ENCODE results near the gene MORN1.

The MORN1 gene

DNA sequence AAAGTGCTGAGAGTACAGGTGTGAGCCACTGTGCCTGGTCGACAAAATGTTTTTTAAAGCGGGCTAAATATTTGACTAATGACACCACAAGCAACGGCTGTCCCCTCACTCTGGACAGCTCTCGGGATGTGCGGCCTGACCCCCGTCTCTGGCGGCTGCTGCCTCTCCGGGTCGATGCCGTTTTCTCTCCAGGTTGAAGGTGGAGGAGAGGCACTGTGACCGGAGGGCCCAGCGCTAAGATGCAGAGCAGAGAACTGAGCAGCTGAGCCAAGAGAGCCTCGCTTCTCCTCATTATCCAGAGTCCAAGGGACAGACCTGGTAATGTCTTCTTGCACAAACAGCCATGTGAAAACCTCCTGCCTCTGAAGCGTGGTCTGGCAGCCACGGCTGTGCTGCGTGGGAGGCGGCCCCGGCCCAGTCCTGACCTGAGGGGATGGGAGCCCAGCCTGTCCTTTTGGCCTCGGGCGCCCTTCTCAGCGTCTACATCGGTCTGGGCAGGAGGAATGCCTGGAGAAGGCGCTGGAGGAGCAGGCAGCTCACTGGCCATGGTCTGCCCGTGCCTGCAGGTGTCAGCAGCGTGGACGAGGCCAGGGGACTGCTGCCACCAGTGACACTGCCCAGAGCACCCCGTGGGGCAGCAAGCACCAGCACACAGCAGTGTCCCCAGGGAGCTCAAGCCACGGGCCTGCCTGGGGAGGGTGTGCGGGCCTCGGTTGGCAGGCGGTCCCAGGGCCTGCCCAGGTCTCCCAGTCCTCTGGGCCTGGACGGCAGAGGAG lies 10.3 kb downstream of the MORN1 start:
- DNase-seq (no peak), ATAC-seq (no peak)
- Mint-ChIP-seq H3K36me3 (ENCODE audit: low read depth) (no peaks in the 10 kb centered on the region), H3K4me1 (no peaks in the 10 kb centered on the region), H3K27me3 (no peaks in the 10 kb centered on the region), H3K27ac (no peak overlapping the region), H3K4me3 (no peak overlapping the region), H3K9me3 (no peaks in the 10 kb centered on the region)

DNA sequence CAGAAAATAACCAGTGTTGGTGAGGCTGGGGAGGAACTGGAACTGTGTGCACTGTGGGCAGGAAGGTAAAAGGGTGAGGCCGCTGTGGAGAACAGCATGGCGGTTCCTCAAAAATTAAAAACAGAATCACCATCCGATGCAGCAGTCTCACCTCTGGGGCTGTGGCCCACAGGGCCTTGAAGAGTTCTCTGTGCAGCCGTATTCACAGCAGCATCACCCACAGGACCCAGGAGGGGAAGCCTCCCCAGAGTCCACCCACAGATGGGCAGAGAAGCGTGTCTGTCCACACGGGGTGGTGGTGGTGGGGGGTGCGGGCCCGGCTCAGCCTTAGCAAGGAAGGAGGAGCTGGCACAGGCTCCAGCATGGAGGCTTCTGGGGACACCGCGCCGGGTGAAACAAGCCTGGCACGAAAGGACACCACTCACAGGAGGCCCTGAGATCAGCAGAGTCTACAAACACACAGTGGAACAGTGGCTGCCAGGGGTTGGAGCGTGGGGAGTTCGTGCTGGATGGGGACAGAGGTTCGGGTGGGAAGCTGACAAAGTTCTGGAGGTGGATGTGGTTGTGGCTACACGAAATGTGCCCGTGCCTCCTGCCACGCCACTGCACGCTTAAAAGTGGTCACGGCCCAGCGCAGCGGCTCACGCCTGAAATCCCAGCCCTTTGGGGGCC lies 11.5 kb downstream of the MORN1 start:
- ATAC-seq: no peak
- Mint-ChIP-seq H3K36me3 (ENCODE audit: low read depth) (no peaks in the 10 kb centered on the region), H3K9me3 (no peaks in the 10 kb centered on the region), H3K4me3 (no peak overlapping the region), H3K27ac (no peak overlapping the region), H3K27me3 (no peaks in the 10 kb centered on the region), H3K4me1 (no peaks in the 10 kb centered on the region)
- no peak for DNase-seq

DNA sequence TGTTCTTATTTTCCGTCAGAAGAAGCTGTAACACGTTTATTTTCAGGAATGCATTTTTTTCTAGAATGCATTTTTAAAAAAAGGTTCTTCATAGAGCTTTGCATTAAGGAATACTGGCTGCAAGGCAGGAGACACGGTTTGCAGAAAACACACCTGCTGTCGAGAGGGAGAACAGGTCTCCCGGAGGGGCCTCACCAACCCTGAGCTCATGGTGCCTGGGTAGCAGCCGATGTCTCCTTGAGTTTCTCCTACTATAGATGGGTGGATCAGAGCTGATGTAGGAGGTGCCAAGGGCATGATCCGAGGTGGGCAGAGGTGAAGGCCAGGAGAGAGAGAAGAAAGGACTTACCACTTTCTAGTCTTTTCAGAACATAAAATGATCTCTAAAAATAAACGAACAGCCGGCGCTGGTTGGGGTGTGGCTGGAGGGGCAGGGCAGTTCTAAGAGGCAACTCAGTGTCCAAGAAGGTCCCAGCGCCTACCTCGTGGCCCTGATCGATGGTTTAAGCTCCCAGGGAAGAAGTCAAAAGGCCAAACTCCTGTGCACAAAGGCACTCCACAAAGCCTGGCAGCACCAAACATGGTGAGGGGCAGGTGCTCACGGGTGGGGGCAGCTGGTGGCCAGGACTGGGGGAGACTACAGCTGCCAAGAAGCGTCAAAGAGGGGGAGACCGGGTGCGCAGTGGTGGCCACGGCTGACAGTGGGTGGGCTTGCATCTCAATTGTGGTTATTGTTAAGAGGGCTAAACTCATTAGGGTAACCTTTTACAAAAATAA lies 12.2 kb downstream of the MORN1 start:
- no peak for DNase-seq
- ATAC-seq: no peak
- H3K36me3 Mint-ChIP-seq (ENCODE audit: low read depth): no peaks in the 10 kb centered on the region
- no peaks in the 10 kb centered on the region for H3K9me3 Mint-ChIP-seq
- H3K27ac Mint-ChIP-seq: no peak overlapping the region
- no peak overlapping the region for H3K4me3 Mint-ChIP-seq
- no peaks in the 10 kb centered on the region for H3K27me3 Mint-ChIP-seq
- H3K4me1 Mint-ChIP-seq: no peaks in the 10 kb centered on the region

- H3K27me3 Mint-ChIP-seq: no peaks in the 10 kb centered on the region
- DNase-seq: no peak
- H3K36me3 Mint-ChIP-seq (ENCODE audit: low read depth): no peaks in the 10 kb centered on the region
- H3K9me3 Mint-ChIP-seq: no peaks in the 10 kb centered on the region
- ATAC-seq: no peak
- no peak overlapping the region for H3K4me3 Mint-ChIP-seq
- H3K27ac Mint-ChIP-seq: no peak overlapping the region
- H3K4me1 Mint-ChIP-seq: no peaks in the 10 kb centered on the region
These were observed 12.9 kb downstream of the MORN1 start for GRCh38 chr1:2378441-2378851.

- Mint-ChIP-seq H3K4me3 (no peak overlapping the region), H3K27ac (no peak overlapping the region), H3K36me3 (ENCODE audit: low read depth) (no peaks in the 10 kb centered on the region), H3K4me1 (no peaks in the 10 kb centered on the region), H3K9me3 (no peaks in the 10 kb centered on the region), H3K27me3 (no peaks in the 10 kb centered on the region)
- no peak for ATAC-seq
- DNase-seq: no peak
These were observed 13.5 kb downstream of the MORN1 start for GRCh38 chr1:2377751-2378440.

GRCh38 chr1:2376931-2377672 lies 14.3 kb downstream of the MORN1 start:
- H3K36me3 Mint-ChIP-seq (ENCODE audit: low read depth): no peaks in the 10 kb centered on the region
- no peaks in the 10 kb centered on the region for H3K4me1 Mint-ChIP-seq
- DNase-seq (no peak), ATAC-seq (no peak)
- no peak overlapping the region for H3K27ac Mint-ChIP-seq
- no peaks in the 10 kb centered on the region for H3K27me3 Mint-ChIP-seq
- H3K4me3 Mint-ChIP-seq: no peak overlapping the region
- H3K9me3 Mint-ChIP-seq: no peaks in the 10 kb centered on the region

DNA sequence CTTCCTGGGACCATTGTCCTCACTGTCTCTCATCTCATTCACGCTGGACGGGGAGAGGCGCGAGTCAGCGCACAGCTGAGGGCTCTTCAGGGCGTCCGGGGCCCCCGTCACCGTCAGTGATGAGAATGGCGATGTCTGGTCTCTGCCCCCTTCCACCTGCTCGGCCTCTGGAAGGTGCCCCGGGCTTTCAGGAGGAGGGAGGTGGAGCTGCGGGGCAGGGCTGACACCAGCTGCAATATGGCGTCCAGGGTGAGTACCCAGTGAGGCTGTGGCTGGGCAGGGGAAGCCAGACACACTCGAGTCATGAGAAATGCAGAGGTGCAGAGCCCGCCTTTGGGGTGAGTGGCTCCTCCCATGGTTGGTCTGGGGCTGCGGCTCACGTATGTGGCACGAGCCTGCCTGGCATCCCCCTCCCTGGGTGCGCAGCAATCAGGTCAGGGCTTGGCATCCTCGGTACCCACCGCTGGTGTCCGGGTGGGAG lies 15.1 kb downstream of the MORN1 start:
- no peak overlapping the region for H3K4me3 Mint-ChIP-seq
- DNase-seq: no peak

DNA sequence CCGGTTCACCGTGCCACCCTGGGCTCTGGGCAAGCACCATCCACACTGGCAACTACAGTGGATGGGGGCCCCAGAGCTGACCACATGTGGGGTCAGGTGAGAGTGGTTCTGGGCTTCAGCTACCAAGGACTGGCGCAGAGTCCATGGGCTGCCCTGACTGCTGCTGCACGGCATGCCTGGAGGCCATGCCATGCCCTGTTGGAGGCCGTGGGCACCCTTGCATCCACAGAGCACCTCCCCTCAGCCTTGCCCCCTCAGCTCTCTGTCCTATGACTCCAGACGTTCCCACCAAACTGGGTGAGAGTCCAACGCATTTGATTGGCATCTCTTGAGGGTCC lies 15.5 kb downstream of the MORN1 start:
- Mint-ChIP-seq H3K36me3 (ENCODE audit: low read depth) (no peaks in the 10 kb centered on the region), H3K4me1 (no peaks in the 10 kb centered on the region), H3K27ac (no peak overlapping the region), H3K4me3 (no peak overlapping the region), H3K9me3 (no peaks in the 10 kb centered on the region), H3K27me3 (no peaks in the 10 kb centered on the region)
- no peak for DNase-seq
- no peak for ATAC-seq

More for the DNA sequence above, 15.1 kb downstream of the MORN1 start:
- no peaks in the 10 kb centered on the region for H3K36me3 Mint-ChIP-seq (ENCODE audit: low read depth)
- no peaks in the 10 kb centered on the region for H3K27me3 Mint-ChIP-seq
- H3K27ac Mint-ChIP-seq: no peak overlapping the region
- H3K4me1 Mint-ChIP-seq: no peaks in the 10 kb centered on the region
- no peak for ATAC-seq
- H3K9me3 Mint-ChIP-seq: no peaks in the 10 kb centered on the region

- Mint-ChIP-seq H3K4me1 (no peaks in the 10 kb centered on the region), H3K9me3 (no peaks in the 10 kb centered on the region), H3K27me3 (no peaks in the 10 kb centered on the region), H3K36me3 (ENCODE audit: low read depth) (no peaks in the 10 kb centered on the region), H3K4me3 (no peak overlapping the region), H3K27ac (no peak overlapping the region)
- DNase-seq (no peak), ATAC-seq (no peak)
These were observed 16.0 kb downstream of the MORN1 start for GRCh38 chr1:2375246-2375922.

DNA sequence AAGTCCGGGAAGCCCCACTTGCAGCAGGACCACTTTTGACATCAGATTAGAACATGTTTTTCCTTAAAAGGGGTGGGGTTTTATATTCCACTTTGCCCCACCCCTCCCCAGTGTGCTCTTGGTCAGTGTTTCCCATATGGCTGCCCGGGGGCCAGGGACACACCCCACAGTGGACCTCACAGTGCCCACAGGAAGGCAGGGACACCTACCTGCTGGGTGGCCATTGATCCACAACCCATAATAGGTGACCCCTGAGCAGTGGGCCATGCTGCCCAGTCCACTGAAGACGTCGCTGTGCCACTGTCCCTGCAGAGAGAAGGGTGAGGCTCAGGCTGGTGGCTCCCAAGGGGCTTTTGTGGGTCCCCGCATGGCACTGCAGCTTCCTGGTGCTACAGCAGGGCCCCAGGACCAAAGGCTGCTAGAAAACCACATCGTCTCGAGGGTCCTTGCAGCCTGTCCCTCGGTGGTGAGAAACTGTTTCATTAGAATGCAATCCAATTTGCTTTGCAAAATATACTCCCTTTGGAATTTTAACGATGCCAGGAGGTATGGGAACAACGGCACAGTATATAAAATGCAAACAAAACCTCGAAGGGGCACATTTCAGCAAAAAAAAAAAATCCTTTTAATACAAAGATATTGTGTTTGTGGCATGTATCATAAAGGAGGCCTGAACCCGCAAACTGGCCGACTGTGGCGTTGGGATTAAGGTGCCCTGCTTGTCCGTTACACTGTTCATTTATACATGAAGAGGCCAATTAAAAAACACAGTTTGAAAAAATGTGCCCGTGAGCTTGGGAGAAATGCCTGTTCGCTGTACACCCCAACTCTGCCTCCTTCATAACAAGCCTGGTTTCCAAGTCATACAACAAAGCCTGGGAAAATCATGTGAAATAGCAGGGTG lies 16.9 kb downstream of the MORN1 start:
- no peak overlapping the region for H3K4me3 Mint-ChIP-seq
- H3K9me3 Mint-ChIP-seq: no peaks in the 10 kb centered on the region
- H3K36me3 Mint-ChIP-seq (ENCODE audit: low read depth): no peaks in the 10 kb centered on the region
- no peak for DNase-seq
- no peak overlapping the region for H3K27ac Mint-ChIP-seq
- ATAC-seq: no peak
- H3K4me1 Mint-ChIP-seq: no peaks in the 10 kb centered on the region
- no peaks in the 10 kb centered on the region for H3K27me3 Mint-ChIP-seq

GRCh38 chr1:2373551-2374251 lies 17.7 kb downstream of the MORN1 start:
- Mint-ChIP-seq H3K4me1 (no peaks in the 10 kb centered on the region), H3K4me3 (no peak overlapping the region), H3K27ac (no peak overlapping the region), H3K27me3 (no peaks in the 10 kb centered on the region), H3K9me3 (no peaks in the 10 kb centered on the region), H3K36me3 (ENCODE audit: low read depth) (no peaks in the 10 kb centered on the region)
- DNase-seq: no peak
- ATAC-seq: no peak

Data from activated naive CD8-positive, alpha-beta T cell treated with anti-CD3 and anti-CD28 coated beads, Interleukin-2, amount 50 U/mL, for 24 hours (primary cell).